ENCODE measurements around the gene CFAP46. TPM values are rescaled to one million over a fixed set of nuclear protein-coding genes. Genes with fewer than 3 reads are reported as not detected.
A peak's percentile ranks its signal among the peaks of the same experiment; 100 is the strongest.

The CFAP46 gene
- total and polyA plus RNA-seq, 12 donors, result 0.15 to 5.5 (median 1.1) TPM; not detected in 3

DNA sequence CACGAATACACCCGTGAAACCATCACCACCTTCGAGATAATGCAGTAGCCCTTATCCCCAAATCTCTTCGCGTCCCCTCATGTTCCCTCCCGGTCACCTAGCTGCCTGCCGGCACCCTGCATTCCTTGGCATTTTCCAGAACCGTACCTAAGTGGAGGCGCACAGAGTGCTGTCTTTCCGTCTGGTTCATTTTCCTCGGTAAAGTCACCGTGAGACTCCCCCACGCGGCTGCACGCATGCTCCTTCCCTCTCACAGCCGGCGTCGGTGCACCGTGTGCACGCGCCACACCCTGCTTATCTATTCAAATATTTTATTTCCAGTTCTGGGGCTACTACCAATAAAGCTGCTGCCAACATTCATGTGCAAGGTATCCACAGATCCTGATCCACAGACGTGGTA, 90.9 kb downstream of the CFAP46 start:
- TF ChIP-seq POLR2A (IDR thresholded peaks at IDR 0.05), result no peak
- TF ChIP-seq, protein P1, sequence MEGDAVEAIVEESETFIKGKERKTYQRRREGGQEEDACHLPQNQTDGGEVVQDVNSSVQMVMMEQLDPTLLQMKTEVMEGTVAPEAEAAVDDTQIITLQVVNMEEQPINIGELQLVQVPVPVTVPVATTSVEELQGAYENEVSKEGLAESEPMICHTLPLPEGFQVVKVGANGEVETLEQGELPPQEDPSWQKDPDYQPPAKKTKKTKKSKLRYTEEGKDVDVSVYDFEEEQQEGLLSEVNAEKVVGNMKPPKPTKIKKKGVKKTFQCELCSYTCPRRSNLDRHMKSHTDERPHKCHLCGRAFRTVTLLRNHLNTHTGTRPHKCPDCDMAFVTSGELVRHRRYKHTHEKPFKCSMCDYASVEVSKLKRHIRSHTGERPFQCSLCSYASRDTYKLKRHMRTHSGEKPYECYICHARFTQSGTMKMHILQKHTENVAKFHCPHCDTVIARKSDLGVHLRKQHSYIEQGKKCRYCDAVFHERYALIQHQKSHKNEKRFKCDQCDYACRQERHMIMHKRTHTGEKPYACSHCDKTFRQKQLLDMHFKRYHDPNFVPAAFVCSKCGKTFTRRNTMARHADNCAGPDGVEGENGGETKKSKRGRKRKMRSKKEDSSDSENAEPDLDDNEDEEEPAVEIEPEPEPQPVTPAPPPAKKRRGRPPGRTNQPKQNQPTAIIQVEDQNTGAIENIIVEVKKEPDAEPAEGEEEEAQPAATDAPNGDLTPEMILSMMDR (IDR thresholded peaks at IDR 0.05), result no peak
- Histone ChIP-seq H3K4me1 (replicated peaks in 1 of 2) (no peaks in the 10 kb centered on the region), H3K27me3 (peaks cover 4% of the 10 kb centered on the region), H3K36me3 (replicated peaks in 1 of 2) (no peaks in the 10 kb centered on the region), H3K27ac (no peak overlapping the region), H3K9me3 (replicated peaks in 1 of 3) (no peaks in the 10 kb centered on the region), H3K4me3 (no peak overlapping the region)
- WGBS, 4 donors, result 93 to 96% (median 93%) methylated on average over 22 of the region's 22 CpGs
- intact Hi-C loops (cut with DNase I), result no loop called here
- peak in 1 of 7 donors; percentile 18 for DNase-seq

DNA sequence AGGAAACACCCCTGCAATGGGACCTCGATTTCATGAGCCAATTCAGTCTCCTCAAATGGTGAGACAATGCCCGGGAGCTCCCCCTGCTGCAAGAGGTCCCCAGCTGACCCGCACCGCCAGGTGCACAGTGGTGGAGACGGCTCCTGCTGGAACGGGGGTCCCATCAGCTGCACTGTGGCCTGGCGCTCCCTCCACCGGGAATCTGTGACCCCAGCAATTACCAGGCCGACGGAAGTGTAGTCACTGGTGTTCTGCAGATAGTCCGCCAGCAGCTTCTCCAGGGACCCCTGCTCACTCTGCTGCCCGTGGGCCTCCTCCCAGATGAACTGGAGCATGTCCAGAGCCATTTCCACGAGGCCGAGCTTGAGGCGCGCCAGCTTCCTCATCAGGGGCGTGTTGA, 91.5 kb downstream of the CFAP46 start:
- TF ChIP-seq, protein P1 (IDR thresholded peaks at IDR 0.05), result no peak
- no peak for TF ChIP-seq POLR2A (IDR thresholded peaks at IDR 0.05)
- intact Hi-C loops (cut with DNase I), result no loop called here
- WGBS, 4 donors, result 84 to 90% (median 88%) methylated on average over 10 to 17 of the region's 17 CpGs

DNA sequence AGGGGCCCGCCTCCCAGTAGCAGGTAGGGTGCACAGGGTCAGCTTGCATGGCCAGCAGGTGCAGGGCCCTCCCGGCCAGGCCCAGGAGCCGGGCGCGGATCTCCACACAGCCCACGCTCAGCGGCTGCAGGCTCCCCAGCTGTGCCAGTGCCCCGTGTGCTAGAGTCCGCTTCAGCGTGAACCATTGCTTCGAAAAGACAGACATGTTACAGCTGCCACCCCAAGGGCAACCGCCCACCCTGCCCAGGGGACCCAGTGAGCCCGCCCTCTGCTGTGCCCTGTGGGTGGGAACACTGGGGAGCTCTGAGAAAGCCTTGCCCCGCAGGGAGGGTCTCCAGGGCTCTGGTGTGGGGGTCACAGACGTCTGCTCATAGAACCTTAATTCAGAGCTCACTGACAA, 92.1 kb downstream of the CFAP46 start:
- no peaks in the 10 kb centered on the region for H3K4me1 ChIP-seq (replicated peaks in 1 of 2)
- peaks cover 4% of the 10 kb centered on the region for H3K27me3 ChIP-seq
- H3K27ac ChIP-seq, result no peak overlapping the region
- no peaks in the 10 kb centered on the region for H3K9me3 ChIP-seq (replicated peaks in 1 of 3)
- no peak overlapping the region for H3K4me3 ChIP-seq
- H3K36me3 ChIP-seq (replicated peaks in 1 of 2), result no peaks in the 10 kb centered on the region
- TF ChIP-seq POLR2A (IDR thresholded peaks at IDR 0.05), result no peak
- TF ChIP-seq, protein P1 (IDR thresholded peaks at IDR 0.05), result no peak
- peak in 2 of 7 donors; percentile 1 to 37 for DNase-seq
- WGBS, 4 donors, result 67 to 92% (median 81%) methylated on average over 2 to 15 of the region's 15 CpGs
- intact Hi-C loops (cut with DNase I), result no loop called here

More for the DNA sequence above, 91.5 kb downstream of the CFAP46 start:
- no peaks in the 10 kb centered on the region for H3K4me1 ChIP-seq (replicated peaks in 1 of 2)
- peaks cover 4% of the 10 kb centered on the region for H3K27me3 ChIP-seq
- H3K9me3 ChIP-seq (replicated peaks in 1 of 3), result no peaks in the 10 kb centered on the region
- no peaks in the 10 kb centered on the region for H3K36me3 ChIP-seq (replicated peaks in 1 of 2)
- no peak overlapping the region for H3K27ac ChIP-seq
- no peak overlapping the region for H3K4me3 ChIP-seq
- peak in 1 of 7 donors; percentile 29 for DNase-seq

DNA sequence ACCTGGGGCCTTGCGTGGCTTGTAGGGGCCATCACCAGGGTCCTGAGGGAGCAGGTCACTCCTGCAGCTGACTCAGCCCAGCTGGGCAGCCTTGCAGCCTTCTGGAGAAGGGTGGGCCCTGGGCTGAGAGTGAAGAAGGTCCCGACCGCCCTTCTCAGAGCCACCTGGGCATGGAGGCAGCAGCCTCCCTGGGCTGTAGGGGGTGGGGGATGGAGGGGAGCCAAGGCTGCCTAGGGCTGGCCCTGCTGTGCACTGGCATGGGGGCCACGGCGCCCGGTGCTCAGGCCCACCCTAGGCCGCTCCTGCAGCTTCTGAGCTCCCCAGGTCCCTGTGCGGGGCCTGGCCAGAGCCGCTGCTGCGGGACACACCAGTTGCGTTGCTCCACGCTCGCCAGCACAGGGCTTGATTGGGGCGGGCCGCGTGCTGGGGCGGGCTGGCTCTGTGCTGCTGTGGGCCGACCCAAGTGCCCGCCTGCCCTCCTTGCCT, 92.8 kb downstream of the CFAP46 start:
- H3K4me1 ChIP-seq (replicated peaks in 1 of 2), result no peaks in the 10 kb centered on the region
- H3K9me3 ChIP-seq (replicated peaks in 1 of 3), result no peaks in the 10 kb centered on the region
- 91 to 100% (median 97%) methylated on average over 7 to 19 of the region's 19 CpGs for WGBS, 4 donors
- peaks cover 4% of the 10 kb centered on the region for H3K27me3 ChIP-seq
- H3K36me3 ChIP-seq (replicated peaks in 1 of 2), result no peaks in the 10 kb centered on the region
- peak in 3 of 7 donors; percentile 2 to 20 (median 8) for DNase-seq
- TF ChIP-seq, protein P1 (IDR thresholded peaks at IDR 0.05), result no peak
- H3K4me3 ChIP-seq, result no peak overlapping the region
- intact Hi-C loops (cut with DNase I), result no loop called here
- no peak overlapping the region for H3K27ac ChIP-seq

All from adrenal gland (tissue), 12 donors.